ENCODE measurements around the gene ZNF827.

- TF ChIP-seq, protein P1, sequence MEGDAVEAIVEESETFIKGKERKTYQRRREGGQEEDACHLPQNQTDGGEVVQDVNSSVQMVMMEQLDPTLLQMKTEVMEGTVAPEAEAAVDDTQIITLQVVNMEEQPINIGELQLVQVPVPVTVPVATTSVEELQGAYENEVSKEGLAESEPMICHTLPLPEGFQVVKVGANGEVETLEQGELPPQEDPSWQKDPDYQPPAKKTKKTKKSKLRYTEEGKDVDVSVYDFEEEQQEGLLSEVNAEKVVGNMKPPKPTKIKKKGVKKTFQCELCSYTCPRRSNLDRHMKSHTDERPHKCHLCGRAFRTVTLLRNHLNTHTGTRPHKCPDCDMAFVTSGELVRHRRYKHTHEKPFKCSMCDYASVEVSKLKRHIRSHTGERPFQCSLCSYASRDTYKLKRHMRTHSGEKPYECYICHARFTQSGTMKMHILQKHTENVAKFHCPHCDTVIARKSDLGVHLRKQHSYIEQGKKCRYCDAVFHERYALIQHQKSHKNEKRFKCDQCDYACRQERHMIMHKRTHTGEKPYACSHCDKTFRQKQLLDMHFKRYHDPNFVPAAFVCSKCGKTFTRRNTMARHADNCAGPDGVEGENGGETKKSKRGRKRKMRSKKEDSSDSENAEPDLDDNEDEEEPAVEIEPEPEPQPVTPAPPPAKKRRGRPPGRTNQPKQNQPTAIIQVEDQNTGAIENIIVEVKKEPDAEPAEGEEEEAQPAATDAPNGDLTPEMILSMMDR (IDR thresholded peaks at IDR 0.05) = no peak
- no peak for TF ChIP-seq POLR2AphosphoS5 (IDR thresholded peaks at IDR 0.05)
Observed at GRCh38 chr4:145722561-145722960, 216.1 kb downstream of the ZNF827 start.
